WERI-Rb-1 (cell line): ENCODE measurements around the gene ADORA2B.

Source experiments
- DNase-seq: peaks from one replicate; pipeline ENCODE4 v3.0.0-alpha.2; 2020
- H3K27ac ChIP-seq: fragments of 250-450 bp; sonication (Bioruptor Pico); 2 replicates; pipeline ENCODE4 v1.5.1; 2020; ENCODE audit warnings: mild to moderate bottlenecking, moderate library complexity
- H3K27me3 ChIP-seq: fragments of 250-450 bp; sonication (Bioruptor Pico); 2 replicates; pipeline ENCODE4 v1.5.1; 2021; ENCODE audit warnings: mild to moderate bottlenecking, low read depth, moderate library complexity; ENCODE audit not compliant: insufficient read depth, severe bottlenecking
- H3K36me3 ChIP-seq: fragments of 250-450 bp; sonication (Bioruptor Pico); 2 replicates; pipeline ENCODE4 v1.5.1; 2020; ENCODE audit warnings: mild to moderate bottlenecking, moderate library complexity
- H3K4me3 ChIP-seq: 2 replicates; pipeline ENCODE4 v1.5.1; 2011; ENCODE audit warnings: low read depth, mild to moderate bottlenecking, control low read depth, low read length
- H3K9me3 ChIP-seq: fragments of 250-450 bp; sonication (Bioruptor Pico); 2 replicates; pipeline ENCODE4 v1.5.1; 2021; ENCODE audit warnings: mild to moderate bottlenecking, moderate library complexity; ENCODE audit not compliant: severe bottlenecking
- TF ChIP-seq, protein P1 (sequence below): IDR thresholded peaks from 2 replicates; pipeline ENCODE4 v1.5.1; 2011; ENCODE audit warnings: low read depth, mild to moderate bottlenecking, control low read depth, inconsistent platforms, low read length

ADORA2B gene

DNA sequence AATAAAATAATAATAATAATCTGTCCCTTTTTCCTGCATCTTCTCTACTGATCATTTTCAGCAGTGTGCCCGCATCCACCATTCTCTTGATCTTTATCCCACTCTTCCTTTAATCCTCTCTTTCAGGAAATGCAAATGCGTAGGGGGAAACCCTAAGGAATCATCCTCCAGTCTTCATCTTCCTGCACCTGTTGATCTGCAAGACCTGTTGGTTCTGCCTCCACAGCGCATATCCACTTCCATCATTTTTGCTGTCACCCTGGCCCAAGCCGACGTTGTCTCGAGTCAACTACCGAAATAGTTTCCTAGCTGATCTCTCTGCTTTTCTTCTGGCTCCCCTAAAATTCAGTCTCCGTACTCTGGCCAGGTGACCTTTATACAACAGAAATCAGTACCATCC is 24.5 kb downstream of the ADORA2B start:
- no peak overlapping the region for H3K27ac ChIP-seq
- DNase-seq, result no peak
- H3K4me3 ChIP-seq, result no peak overlapping the region
- H3K36me3 ChIP-seq, result peaks cover 11% of the 10 kb centered on the region
- H3K27me3 ChIP-seq, result no peaks in the 10 kb centered on the region
- TF ChIP-seq, protein P1, sequence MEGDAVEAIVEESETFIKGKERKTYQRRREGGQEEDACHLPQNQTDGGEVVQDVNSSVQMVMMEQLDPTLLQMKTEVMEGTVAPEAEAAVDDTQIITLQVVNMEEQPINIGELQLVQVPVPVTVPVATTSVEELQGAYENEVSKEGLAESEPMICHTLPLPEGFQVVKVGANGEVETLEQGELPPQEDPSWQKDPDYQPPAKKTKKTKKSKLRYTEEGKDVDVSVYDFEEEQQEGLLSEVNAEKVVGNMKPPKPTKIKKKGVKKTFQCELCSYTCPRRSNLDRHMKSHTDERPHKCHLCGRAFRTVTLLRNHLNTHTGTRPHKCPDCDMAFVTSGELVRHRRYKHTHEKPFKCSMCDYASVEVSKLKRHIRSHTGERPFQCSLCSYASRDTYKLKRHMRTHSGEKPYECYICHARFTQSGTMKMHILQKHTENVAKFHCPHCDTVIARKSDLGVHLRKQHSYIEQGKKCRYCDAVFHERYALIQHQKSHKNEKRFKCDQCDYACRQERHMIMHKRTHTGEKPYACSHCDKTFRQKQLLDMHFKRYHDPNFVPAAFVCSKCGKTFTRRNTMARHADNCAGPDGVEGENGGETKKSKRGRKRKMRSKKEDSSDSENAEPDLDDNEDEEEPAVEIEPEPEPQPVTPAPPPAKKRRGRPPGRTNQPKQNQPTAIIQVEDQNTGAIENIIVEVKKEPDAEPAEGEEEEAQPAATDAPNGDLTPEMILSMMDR, result no peak
- H3K9me3 ChIP-seq, result no peaks in the 10 kb centered on the region

DNA sequence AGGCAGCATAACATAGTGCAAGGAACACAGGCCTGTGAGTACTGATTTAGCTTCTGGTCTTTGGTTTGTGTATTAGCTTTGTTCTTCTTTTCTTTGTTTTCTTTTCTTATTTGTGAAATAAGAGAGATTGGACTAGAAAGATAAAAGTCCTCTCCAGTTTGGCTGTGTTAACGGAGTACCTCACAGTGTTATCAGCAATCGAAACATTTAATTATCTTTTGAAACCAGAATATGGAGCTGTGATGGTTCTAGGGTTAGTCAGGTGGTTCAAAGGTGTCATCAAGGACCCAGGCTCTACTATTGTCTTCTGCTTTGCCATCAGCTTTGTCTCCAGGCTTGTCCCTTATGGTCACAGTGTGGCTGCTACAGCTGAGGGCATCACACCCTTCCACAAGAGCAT is 25.6 kb downstream of the ADORA2B start:
- H3K4me3 ChIP-seq, result no peak overlapping the region
- peaks cover 19% of the 10 kb centered on the region for H3K36me3 ChIP-seq
- H3K27me3 ChIP-seq, result no peaks in the 10 kb centered on the region
- TF ChIP-seq, protein P1, result no peak
- no peaks in the 10 kb centered on the region for H3K9me3 ChIP-seq
- no peak overlapping the region for H3K27ac ChIP-seq
- no peak for DNase-seq

DNA sequence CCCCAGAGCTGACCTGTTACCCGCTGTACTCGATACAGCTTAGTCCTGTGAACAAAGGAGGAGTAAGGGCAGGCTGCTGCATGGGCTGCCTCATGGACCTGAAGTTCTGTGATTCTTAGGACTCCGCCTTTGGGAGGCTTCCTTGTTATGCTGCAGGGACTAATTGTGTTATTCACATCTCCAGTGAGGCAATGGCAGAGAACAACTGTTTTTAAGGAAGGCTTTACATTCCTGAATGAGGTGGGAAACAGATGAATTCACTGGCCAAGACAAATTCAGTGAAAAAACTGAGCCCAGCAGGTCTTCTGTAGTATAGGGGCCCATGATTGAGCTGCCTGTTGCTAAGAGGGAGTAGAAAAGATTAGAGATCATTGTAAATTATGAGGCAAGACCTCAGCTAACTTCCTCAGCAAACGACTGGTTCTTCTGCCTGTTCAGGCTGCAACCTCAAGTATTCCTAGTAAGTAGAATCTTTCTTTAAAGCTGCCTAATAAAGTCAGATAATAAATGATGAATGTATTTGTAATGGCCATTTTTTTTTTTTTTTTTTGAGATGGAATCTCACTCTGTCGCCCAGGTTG is 26.3 kb downstream of the ADORA2B start:
- Histone ChIP-seq H3K9me3 (no peaks in the 10 kb centered on the region), H3K27me3 (no peaks in the 10 kb centered on the region), H3K27ac (no peak overlapping the region), H3K36me3 (peaks cover 20% of the 10 kb centered on the region), H3K4me3 (no peak overlapping the region)
- TF ChIP-seq, protein P1, result no peak
- no peak for DNase-seq

DNA sequence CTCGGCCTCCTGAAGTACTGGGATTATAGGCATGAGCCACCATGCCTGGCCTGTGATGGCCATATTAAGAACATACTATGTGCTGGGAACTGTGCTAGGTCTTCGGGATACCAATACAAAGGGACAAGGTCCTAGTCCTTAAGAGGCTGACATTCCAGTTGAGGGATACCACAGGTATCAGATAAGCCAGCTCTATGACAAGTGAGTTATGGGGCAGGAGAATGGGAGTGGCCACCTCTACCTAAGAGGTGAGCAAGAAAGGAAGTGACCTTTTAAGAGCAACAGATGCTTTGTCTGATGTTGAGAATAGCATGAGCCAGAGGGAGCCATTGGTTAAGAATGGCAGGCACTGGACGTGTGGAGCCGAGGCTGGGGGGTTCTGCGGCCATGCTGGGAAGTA is 27.0 kb downstream of the ADORA2B start:
- DNase-seq, result no peak
- Histone ChIP-seq H3K36me3 (peaks cover 27% of the 10 kb centered on the region), H3K4me3 (no peak overlapping the region), H3K27me3 (no peaks in the 10 kb centered on the region), H3K9me3 (no peaks in the 10 kb centered on the region), H3K27ac (no peak overlapping the region)
- TF ChIP-seq, protein P1, result no peak

DNA sequence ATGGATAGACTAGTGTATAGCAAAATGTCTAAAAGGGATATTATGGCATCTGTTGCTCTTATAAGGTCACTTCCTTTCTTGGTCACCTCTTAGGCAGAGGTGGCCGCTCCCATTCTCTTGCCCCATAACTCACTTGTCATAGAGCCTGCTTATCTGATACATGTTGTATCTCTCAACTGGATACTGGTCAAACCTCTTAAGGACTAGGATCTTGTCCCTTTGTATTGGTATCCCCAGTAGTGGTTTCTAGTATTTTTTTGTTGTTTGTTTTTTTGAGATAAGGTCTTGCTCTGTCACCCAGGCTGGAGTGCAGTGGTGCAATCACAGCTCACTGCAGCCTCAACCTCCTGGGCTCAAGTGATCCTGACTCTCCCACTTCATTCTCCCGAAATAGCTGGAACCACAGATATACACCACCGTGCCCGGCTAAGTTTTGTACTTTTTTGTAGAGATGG is 27.6 kb downstream of the ADORA2B start:
- H3K4me3 ChIP-seq, result no peak overlapping the region
- peaks cover 31% of the 10 kb centered on the region for H3K36me3 ChIP-seq
- no peak for DNase-seq
- TF ChIP-seq, protein P1, result no peak
- no peaks in the 10 kb centered on the region for H3K27me3 ChIP-seq
- H3K9me3 ChIP-seq, result no peaks in the 10 kb centered on the region
- no peak overlapping the region for H3K27ac ChIP-seq

DNA sequence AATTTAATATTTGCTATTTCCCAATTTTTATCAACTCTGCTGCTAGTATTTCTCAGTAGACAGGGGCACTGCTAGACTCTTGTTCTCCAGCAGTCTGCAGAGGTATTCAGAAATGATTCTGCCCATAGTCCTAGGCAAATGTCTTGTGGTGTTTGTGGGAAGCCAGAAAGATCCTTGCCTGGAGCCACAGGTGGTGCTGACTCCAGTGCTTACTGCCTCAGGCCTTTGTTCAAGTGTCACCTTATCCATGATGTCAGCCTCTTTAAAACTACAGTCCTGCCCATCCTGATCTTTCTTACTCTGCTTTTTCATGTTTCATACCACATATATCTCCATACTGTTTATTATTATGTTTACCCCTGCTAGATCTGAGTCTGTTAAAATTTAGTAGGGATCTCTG is 28.1 kb downstream of the ADORA2B start:
- TF ChIP-seq, protein P1, result no peak
- Histone ChIP-seq H3K9me3 (no peaks in the 10 kb centered on the region), H3K27me3 (no peaks in the 10 kb centered on the region), H3K36me3 (peaks cover 35% of the 10 kb centered on the region), H3K4me3 (no peak overlapping the region), H3K27ac (no peak overlapping the region)
- no peak for DNase-seq
